ENCODE measurements around the gene CLCA1.

GRCh38 chr1:86468501-86468977 lies at the start of gene CLCA1:
- TF ChIP-seq CTCF (conservative IDR thresholded peaks at IDR 0.05; ENCODE audit: low read depth in 2 of 2) (no peak), POLR2AphosphoS5 (IDR thresholded peaks at IDR 0.05; ENCODE audit: low read depth) (no peak), EZH2 (IDR thresholded peaks at IDR 0.05; ENCODE audit: low read depth, unreplicated experiment) (no peak), JUNB (IDR thresholded peaks at IDR 0.05; ENCODE audit: unreplicated experiment) (no peak), CREB1 (CRISPR knock-in tag; IDR thresholded peaks at IDR 0.05; ENCODE audit: low read depth) (no peak)
